Cardiac muscle cell (in vitro differentiated cells and primary cell): Measurements from ENCODE around the gene PIP5K1C. TPM values are rescaled to one million over a fixed set of nuclear protein-coding genes. Genes with fewer than 3 reads are reported as not detected.

Source experiments
- DNase-seq, 2 donors: peaks; one replicate each; pipeline versions ENCODE4 v3.0.0 to v3.0.0-alpha.2; 2010 to 2017; ENCODE audit warnings: low read depth in 1 of 2, low spot score in 1 of 2
- H3K27ac ChIP-seq: fragments of 200-600 bp; sonication (generic); 2 replicates; pipeline ENCODE4 v1.5.1; 2016
- H3K27me3 ChIP-seq: fragments of 200-600 bp; sonication (generic); 2 replicates; pipeline ENCODE4 v1.6.0; 2016; ENCODE audit warnings: control low read depth
- H3K36me3 ChIP-seq: fragments of 200-600 bp; sonication (generic); 2 replicates; pipeline ENCODE4 v1.5.1; 2016; ENCODE audit warnings: control low read depth
- H3K4me1 ChIP-seq: fragments of 200-600 bp; sonication (generic); 2 replicates; pipeline ENCODE4 v1.8.1; 2017; ENCODE audit warnings: low read depth, mild to moderate bottlenecking, mixed run types
- H3K4me3 ChIP-seq: fragments of 200-600 bp; sonication (generic); 2 replicates; pipeline ENCODE4 v1.5.1; 2016; ENCODE audit warnings: mild to moderate bottlenecking
- H3K9me3 ChIP-seq: fragments of 200-600 bp; sonication (generic); 2 replicates; pipeline ENCODE4 v1.5.1; 2017; ENCODE audit warnings: low read depth, mild to moderate bottlenecking, control low read depth
- polyA plus RNA-seq: library from polyadenylated mRNA; unstranded; fragments of >200 nt; fragmentation: Nextera tagmentation; extraction: Ambion mirVana; gene quantifications from 2 replicates; pipeline ENCODE4 v1.2.1, GENCODE V29; 2016
- total RNA-seq: library from RNA; depleted of rRNA; stranded (reverse); fragments of >200 nt; gene quantifications from 2 replicates; pipeline ENCODE4 v1.2.3, GENCODE V29; 2016
- TF ChIP-seq, protein P1 (sequence below): IDR thresholded peaks from 2 replicates; pipeline ENCODE4 v1.5.1; 2012; ENCODE audit warnings: low read depth, mild to moderate bottlenecking, low read length

The PIP5K1C gene
- total and polyA plus RNA-seq, 2 experiments from 2014 or later = 21.0 to 28.4 TPM

- TF ChIP-seq, protein P1, sequence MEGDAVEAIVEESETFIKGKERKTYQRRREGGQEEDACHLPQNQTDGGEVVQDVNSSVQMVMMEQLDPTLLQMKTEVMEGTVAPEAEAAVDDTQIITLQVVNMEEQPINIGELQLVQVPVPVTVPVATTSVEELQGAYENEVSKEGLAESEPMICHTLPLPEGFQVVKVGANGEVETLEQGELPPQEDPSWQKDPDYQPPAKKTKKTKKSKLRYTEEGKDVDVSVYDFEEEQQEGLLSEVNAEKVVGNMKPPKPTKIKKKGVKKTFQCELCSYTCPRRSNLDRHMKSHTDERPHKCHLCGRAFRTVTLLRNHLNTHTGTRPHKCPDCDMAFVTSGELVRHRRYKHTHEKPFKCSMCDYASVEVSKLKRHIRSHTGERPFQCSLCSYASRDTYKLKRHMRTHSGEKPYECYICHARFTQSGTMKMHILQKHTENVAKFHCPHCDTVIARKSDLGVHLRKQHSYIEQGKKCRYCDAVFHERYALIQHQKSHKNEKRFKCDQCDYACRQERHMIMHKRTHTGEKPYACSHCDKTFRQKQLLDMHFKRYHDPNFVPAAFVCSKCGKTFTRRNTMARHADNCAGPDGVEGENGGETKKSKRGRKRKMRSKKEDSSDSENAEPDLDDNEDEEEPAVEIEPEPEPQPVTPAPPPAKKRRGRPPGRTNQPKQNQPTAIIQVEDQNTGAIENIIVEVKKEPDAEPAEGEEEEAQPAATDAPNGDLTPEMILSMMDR = no peak
- Histone ChIP-seq H3K9me3 (no peaks in the 10 kb centered on the region), H3K36me3 (no peaks in the 10 kb centered on the region), H3K4me3 (no peak overlapping the region), H3K27ac (no peak overlapping the region), H3K27me3 (no peaks in the 10 kb centered on the region), H3K4me1 (no peaks in the 10 kb centered on the region)
- peak in 1 of 2 donors; percentile 21 for DNase-seq
These were observed 43.2 kb upstream of the PIP5K1C start for GRCh38 chr19:3743486-3743885.

DNA sequence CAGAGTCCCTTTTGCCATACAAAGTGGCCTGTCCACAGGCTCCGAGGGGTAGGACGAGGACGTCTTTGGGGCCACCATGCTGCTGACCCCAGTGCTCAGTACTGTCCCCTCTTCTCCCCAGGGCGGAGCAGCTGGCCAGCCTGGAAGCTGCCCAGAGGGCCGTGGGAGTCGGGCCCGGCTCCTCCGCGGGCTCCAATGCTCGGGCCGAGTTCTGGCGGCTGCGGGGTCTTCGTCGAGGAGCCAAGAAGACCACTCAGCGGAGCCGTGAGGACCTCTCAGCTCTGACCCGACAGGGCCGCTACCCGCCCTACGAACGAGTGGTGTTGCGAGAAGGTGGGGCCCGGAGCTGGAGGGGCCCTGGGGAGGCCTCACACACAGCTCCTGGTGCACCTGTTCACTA lies 40.2 kb upstream of the PIP5K1C start:
- no peak for DNase-seq
- H3K9me3 ChIP-seq = no peaks in the 10 kb centered on the region
- H3K27me3 ChIP-seq = no peaks in the 10 kb centered on the region

GRCh38 chr19:3738477-3739220 lies 38.4 kb upstream of the PIP5K1C start:
- TF ChIP-seq, protein P1 = no peak
- no peak overlapping the region for H3K4me3 ChIP-seq
- no peaks in the 10 kb centered on the region for H3K4me1 ChIP-seq
- H3K27ac ChIP-seq = no peak overlapping the region
- no peaks in the 10 kb centered on the region for H3K9me3 ChIP-seq
- no peak for DNase-seq
- H3K27me3 ChIP-seq = no peaks in the 10 kb centered on the region
- no peaks in the 10 kb centered on the region for H3K36me3 ChIP-seq

More for the DNA sequence above, 40.2 kb upstream of the PIP5K1C start:
- TF ChIP-seq, protein P1 = no peak
- Histone ChIP-seq H3K27ac (no peak overlapping the region), H3K4me1 (no peaks in the 10 kb centered on the region), H3K36me3 (no peaks in the 10 kb centered on the region), H3K4me3 (no peak overlapping the region)

GRCh38 chr19:3737487-3738205 lies 37.4 kb upstream of the PIP5K1C start:
- Histone ChIP-seq H3K36me3 (no peaks in the 10 kb centered on the region), H3K27me3 (no peaks in the 10 kb centered on the region), H3K9me3 (no peaks in the 10 kb centered on the region), H3K4me3 (no peak overlapping the region), H3K27ac (no peak overlapping the region), H3K4me1 (no peaks in the 10 kb centered on the region)
- TF ChIP-seq, protein P1 = no peak
- DNase-seq = no peak

GRCh38 chr19:3736106-3736724 lies 35.9 kb upstream of the PIP5K1C start:
- TF ChIP-seq, protein P1 = no peak
- Histone ChIP-seq H3K9me3 (no peaks in the 10 kb centered on the region), H3K36me3 (no peaks in the 10 kb centered on the region), H3K27me3 (no peaks in the 10 kb centered on the region), H3K27ac (no peak overlapping the region), H3K4me1 (no peaks in the 10 kb centered on the region), H3K4me3 (no peak overlapping the region)
- no peak for DNase-seq
